ENCODE data around the gene S1PR4. TPM values are rescaled to one million over a fixed set of nuclear protein-coding genes. Genes with fewer than 3 reads are reported as not detected.

Gene S1PR4
- total and polyA plus RNA-seq, 9 donors, result 0.20 to 1.1 (median 0.50) TPM; not detected in 2

DNA sequence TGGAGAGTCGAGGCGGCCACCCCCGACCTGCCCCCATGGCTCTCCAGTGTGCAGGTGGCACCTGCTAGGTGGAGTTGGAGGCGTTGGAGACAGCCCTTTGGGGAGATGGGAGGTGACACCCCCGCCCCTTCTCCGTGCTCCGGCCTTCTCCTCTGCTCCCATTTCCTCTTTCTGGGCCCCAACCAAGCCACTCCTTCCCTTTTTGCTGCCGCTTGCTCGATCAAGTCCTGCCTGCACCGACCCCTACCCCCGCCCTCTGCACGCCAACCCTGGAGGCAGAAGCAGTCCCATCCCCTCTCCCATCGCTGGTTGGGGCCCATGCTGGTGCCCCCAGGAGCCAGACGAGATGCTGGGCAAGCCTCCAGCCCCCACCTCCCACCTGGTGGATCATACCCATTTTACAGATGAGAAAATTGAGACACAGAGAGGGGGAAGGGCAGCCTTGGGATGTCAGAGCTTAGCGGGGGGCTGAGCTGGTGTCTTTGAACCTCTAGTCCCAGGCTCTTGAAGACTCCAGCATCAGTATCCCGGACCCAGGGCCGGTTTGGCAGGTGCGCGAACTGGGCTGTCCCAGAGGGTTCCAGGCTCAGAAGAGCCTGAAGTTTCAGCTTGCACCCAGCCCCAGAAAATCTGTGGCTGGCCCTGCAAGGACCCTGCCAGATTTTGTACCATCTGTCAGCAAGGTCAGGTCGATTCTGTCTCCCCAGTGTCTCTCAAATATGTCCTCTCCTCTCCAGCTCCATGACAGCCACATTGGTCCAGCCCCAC, 32.5 kb upstream of the S1PR4 start:
- no peak for DNase-seq
- intact Hi-C loops (cut with DNase I), result no loop called here
- Histone ChIP-seq H3K4me3 (no peak overlapping the region), H3K27ac (no peak overlapping the region), H3K9me3 (no peaks in the 10 kb centered on the region), H3K27me3 (no peaks in the 10 kb centered on the region), H3K4me1 (ENCODE audit: insufficient read depth) (peaks cover 7% of the 10 kb centered on the region), H3K36me3 (no peaks in the 10 kb centered on the region)
- TF ChIP-seq EP300 (IDR thresholded peaks at IDR 0.05) (no peak), POLR2A (IDR thresholded peaks at IDR 0.05) (no peak)
- TF ChIP-seq, protein P1, sequence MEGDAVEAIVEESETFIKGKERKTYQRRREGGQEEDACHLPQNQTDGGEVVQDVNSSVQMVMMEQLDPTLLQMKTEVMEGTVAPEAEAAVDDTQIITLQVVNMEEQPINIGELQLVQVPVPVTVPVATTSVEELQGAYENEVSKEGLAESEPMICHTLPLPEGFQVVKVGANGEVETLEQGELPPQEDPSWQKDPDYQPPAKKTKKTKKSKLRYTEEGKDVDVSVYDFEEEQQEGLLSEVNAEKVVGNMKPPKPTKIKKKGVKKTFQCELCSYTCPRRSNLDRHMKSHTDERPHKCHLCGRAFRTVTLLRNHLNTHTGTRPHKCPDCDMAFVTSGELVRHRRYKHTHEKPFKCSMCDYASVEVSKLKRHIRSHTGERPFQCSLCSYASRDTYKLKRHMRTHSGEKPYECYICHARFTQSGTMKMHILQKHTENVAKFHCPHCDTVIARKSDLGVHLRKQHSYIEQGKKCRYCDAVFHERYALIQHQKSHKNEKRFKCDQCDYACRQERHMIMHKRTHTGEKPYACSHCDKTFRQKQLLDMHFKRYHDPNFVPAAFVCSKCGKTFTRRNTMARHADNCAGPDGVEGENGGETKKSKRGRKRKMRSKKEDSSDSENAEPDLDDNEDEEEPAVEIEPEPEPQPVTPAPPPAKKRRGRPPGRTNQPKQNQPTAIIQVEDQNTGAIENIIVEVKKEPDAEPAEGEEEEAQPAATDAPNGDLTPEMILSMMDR (IDR thresholded peaks at IDR 0.05), result no peak
- WGBS, 3 donors, result 73 to 75% (median 74%) methylated on average over 19 to 20 of the region's 20 CpGs

DNA sequence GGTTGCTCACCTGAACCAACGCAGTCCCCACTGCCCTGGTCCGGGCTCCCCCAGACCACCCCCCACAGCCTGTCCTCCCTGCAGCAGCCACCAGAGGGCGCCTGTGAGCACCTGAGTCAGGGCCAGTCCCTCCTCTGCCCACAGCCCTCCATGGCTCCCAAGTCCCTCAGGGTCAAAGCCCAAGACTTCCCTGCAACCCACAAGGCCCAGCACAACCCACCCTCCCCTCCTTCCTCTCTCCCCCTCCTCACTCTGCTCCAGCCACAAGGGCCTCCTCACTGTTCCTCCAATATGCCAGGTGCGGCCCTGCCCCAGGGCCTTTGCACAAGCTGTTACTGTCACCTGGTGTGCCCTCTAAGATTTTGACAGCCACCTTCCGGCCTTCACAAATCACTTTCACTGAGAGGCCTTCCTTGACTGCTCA, 31.9 kb upstream of the S1PR4 start:
- no peak for DNase-seq
- Histone ChIP-seq H3K27me3 (no peaks in the 10 kb centered on the region), H3K27ac (no peak overlapping the region), H3K4me1 (ENCODE audit: insufficient read depth) (peaks cover 5% of the 10 kb centered on the region), H3K9me3 (no peaks in the 10 kb centered on the region), H3K4me3 (no peak overlapping the region), H3K36me3 (no peaks in the 10 kb centered on the region)
- TF ChIP-seq POLR2A (IDR thresholded peaks at IDR 0.05) (no peak), EP300 (IDR thresholded peaks at IDR 0.05) (no peak)
- TF ChIP-seq, protein P1 (IDR thresholded peaks at IDR 0.05), result no peak
- 61 to 69% (median 66%) methylated on average over 5 of the region's 5 CpGs for WGBS, 3 donors
- intact Hi-C loops (cut with DNase I), result no loop called here

DNA sequence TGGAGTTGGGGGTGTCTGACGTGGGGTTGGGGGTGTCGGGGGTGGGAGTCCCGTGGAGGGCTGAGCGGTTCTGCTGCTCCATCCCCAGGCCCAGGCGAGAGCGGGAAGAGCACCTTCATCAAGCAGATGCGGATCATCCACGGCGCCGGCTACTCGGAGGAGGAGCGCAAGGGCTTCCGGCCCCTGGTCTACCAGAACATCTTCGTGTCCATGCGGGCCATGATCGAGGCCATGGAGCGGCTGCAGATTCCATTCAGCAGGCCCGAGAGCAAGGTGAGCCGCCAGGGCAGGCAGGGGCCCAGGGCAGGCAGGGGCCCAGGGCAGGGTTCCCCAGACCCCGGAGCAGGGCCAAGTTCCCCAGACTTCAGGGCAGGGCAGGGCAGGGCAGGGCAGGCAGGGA, 30.1 kb upstream of the S1PR4 start:
- intact Hi-C loops (cut with DNase I), result no loop called here
- H3K9me3 ChIP-seq, result no peaks in the 10 kb centered on the region
- DNase-seq, result no peak
- H3K4me3 ChIP-seq, result no peak overlapping the region
- no peaks in the 10 kb centered on the region for H3K4me1 ChIP-seq (ENCODE audit: insufficient read depth)
- TF ChIP-seq EP300 (IDR thresholded peaks at IDR 0.05), result no peak
- TF ChIP-seq POLR2A (IDR thresholded peaks at IDR 0.05), result no peak
- TF ChIP-seq, protein P1 (IDR thresholded peaks at IDR 0.05), result no peak
- H3K27me3 ChIP-seq, result no peaks in the 10 kb centered on the region
- no peaks in the 10 kb centered on the region for H3K36me3 ChIP-seq
- WGBS, 3 donors, result 84 to 88% (median 86%) methylated on average over 18 to 20 of the region's 20 CpGs
- no peak overlapping the region for H3K27ac ChIP-seq

DNA sequence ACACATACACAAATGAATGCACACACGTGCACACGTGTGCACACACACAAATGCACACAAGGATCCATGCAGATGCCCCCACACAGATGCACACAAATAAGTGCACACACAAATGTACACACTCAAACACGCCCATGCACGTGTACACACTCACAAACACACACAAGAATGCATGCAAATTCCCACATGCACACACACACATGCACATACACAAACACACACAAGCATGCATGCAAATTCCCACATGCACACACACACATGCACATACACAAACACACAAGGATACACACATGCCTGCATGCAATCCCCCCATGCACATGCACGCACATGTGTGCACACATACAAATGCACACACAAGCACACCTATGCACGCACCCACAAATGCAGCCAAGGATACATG, 29.5 kb upstream of the S1PR4 start:
- no peak for DNase-seq
- Histone ChIP-seq H3K9me3 (no peaks in the 10 kb centered on the region), H3K36me3 (no peaks in the 10 kb centered on the region), H3K4me1 (ENCODE audit: insufficient read depth) (no peaks in the 10 kb centered on the region), H3K27ac (no peak overlapping the region), H3K27me3 (no peaks in the 10 kb centered on the region), H3K4me3 (no peak overlapping the region)
- intact Hi-C loops (cut with DNase I), result no loop called here
- TF ChIP-seq EP300 (IDR thresholded peaks at IDR 0.05) (no peak), POLR2A (IDR thresholded peaks at IDR 0.05) (no peak)
- WGBS, 3 donors, result 86 to 92% (median 88%) methylated on average over 6 of the region's 6 CpGs
